HepG2 (cell line): Measurements from ENCODE around the gene TAMALIN. TPM values are rescaled to one million over a fixed set of nuclear protein-coding genes. Genes with fewer than 3 reads are reported as not detected.

Experiments
- AKAP8 ChIP-seq: sonication (generic); formaldehyde crosslinking; IDR thresholded peaks from 2 replicates; pipeline ENCODE4 v1.5.1; 2020; ENCODE audit warnings: mild to moderate bottlenecking, missing genetic modification reagents
- BHLHE40 ChIP-seq: IDR thresholded peaks from 2 replicates; pipeline ENCODE4 v1.6.1; 2011; ENCODE audit warnings: low read length, improper control_type of control experiment
- CBX5 ChIP-seq: sonication (generic); formaldehyde crosslinking; IDR thresholded peaks from 2 replicates; pipeline ENCODE4 v1.4.0; 2020; ENCODE audit warnings: missing genetic modification reagents, borderline replicate concordance
- CHCHD3 ChIP-seq: sonication (generic); formaldehyde crosslinking; IDR thresholded peaks from 2 replicates; pipeline ENCODE4 v1.8.0; 2022; ENCODE audit warnings: mild to moderate bottlenecking, missing genetic modification reagents, moderate library complexity
- DR1 ChIP-seq: sonication (generic); formaldehyde crosslinking; IDR thresholded peaks from 2 replicates; pipeline ENCODE4 v1.8.0; 2021; ENCODE audit warnings: mild to moderate bottlenecking, missing genetic modification reagents, inconsistent platforms
- GATAD1 ChIP-seq: IDR thresholded peaks from 2 replicates; pipeline ENCODE4 v1.6.1; 2016; ENCODE audit warnings: missing genetic modification reagents, missing compliant biosample characterization
- HMG20A ChIP-seq: IDR thresholded peaks from 2 replicates; pipeline ENCODE4 v1.6.1; 2016; ENCODE audit warnings: borderline replicate concordance
- HNRNPH1 ChIP-seq: fragments of 200-400 bp; formaldehyde crosslinking; optimal IDR thresholded peaks from 2 replicates; pipeline ENCODE3; 2017; ENCODE audit warnings: mild to moderate bottlenecking, low read depth, low read length
- KMT2A ChIP-seq: sonication (generic); formaldehyde crosslinking; IDR thresholded peaks from 2 replicates; pipeline ENCODE4 v1.4.0; 2020; ENCODE audit warnings: missing genetic modification reagents
- MXI1 ChIP-seq: IDR thresholded peaks from 3 replicates; pipeline ENCODE4 v1.6.1; 2012; ENCODE audit warnings: low read depth, low read length, inconsistent platforms, borderline replicate concordance
- NBN ChIP-seq: fragments of 450-650 bp; conservative IDR thresholded peaks from 2 replicates; pipeline ENCODE4 v1.6.1; 2017
- NR3C1 ChIP-seq: sonication (generic); formaldehyde crosslinking; IDR thresholded peaks from 2 replicates; pipeline ENCODE4 v1.4.0; 2020; ENCODE audit warnings: missing genetic modification reagents
- REXO4 ChIP-seq: sonication (generic); formaldehyde crosslinking; IDR thresholded peaks from 2 replicates; pipeline ENCODE4 v1.8.0; 2022; ENCODE audit warnings: missing genetic modification reagents, mild to moderate bottlenecking, borderline replicate concordance
- TCF12 ChIP-seq, 2 experiments: fragments of 450-650 bp in 1 of 2; sonication (generic) in 1 of 2; formaldehyde crosslinking in 1 of 2; IDR thresholded peaks; 2 replicates each; pipeline versions ENCODE4 v1.6.1 to v1.8.0; 2017 to 2022; ENCODE audit warnings: antibody characterized with exemption in 1 of 2, mild to moderate bottlenecking in 1 of 2, missing genetic modification reagents in 1 of 2, moderate library complexity in 1 of 2
- THAP7 ChIP-seq: sonication (generic); formaldehyde crosslinking; IDR thresholded peaks from 2 replicates; pipeline ENCODE4 v1.8.1; 2023; ENCODE audit warnings: mild to moderate bottlenecking, missing genetic modification reagents
- THYN1 ChIP-seq: sonication (generic); formaldehyde crosslinking; IDR thresholded peaks from 2 replicates; pipeline ENCODE4 v1.8.1; 2023; ENCODE audit warnings: low read depth, mild to moderate bottlenecking, moderate library complexity, missing genetic modification reagents, borderline replicate concordance
- ZBTB39 ChIP-seq: sonication (generic); formaldehyde crosslinking; IDR thresholded peaks from 2 replicates; pipeline ENCODE4 v1.5.0; 2020; ENCODE audit warnings: missing genetic modification reagents
- ZFP36L1 ChIP-seq: sonication (generic); formaldehyde crosslinking; IDR thresholded peaks from 2 replicates; pipeline ENCODE4 v1.8.0; 2022; ENCODE audit warnings: mild to moderate bottlenecking, missing genetic modification reagents, moderate library complexity
- ZNF121 ChIP-seq: sonication (generic); formaldehyde crosslinking; IDR thresholded peaks from 2 replicates; pipeline ENCODE4 v1.5.0; 2020; ENCODE audit warnings: mild to moderate bottlenecking, missing genetic modification reagents
- ZNF207 ChIP-seq: fragments of 450-650 bp; IDR thresholded peaks from 2 replicates; pipeline ENCODE4 v1.6.1; 2016; ENCODE audit warnings: antibody characterized with exemption, borderline replicate concordance
- ZNF235 ChIP-seq: sonication (generic); formaldehyde crosslinking; IDR thresholded peaks from 2 replicates; pipeline ENCODE4 v1.8.1; 2023; ENCODE audit warnings: mild to moderate bottlenecking, missing genetic modification reagents, borderline replicate concordance
- ZNF724P ChIP-seq: sonication (generic); formaldehyde crosslinking; IDR thresholded peaks from 2 replicates; pipeline ENCODE4 v1.8.0; 2022; ENCODE audit warnings: missing genetic modification reagents, borderline replicate concordance
- ZNF777 ChIP-seq: sonication (generic); formaldehyde crosslinking; IDR thresholded peaks from 2 replicates; pipeline ENCODE4 v1.4.0; 2020; ENCODE audit warnings: missing genetic modification reagents
- ZNF891 ChIP-seq: sonication (generic); formaldehyde crosslinking; IDR thresholded peaks from 2 replicates; pipeline ENCODE4 v1.5.0; 2020; ENCODE audit warnings: mild to moderate bottlenecking, missing genetic modification reagents
- ZSCAN21 ChIP-seq: sonication (generic); formaldehyde crosslinking; IDR thresholded peaks from 2 replicates; pipeline ENCODE4 v1.8.0; 2022; ENCODE audit warnings: mild to moderate bottlenecking, missing genetic modification reagents, moderate library complexity, borderline replicate concordance
- polyA plus RNA-seq, 8 experiments: library from polyadenylated mRNA; depleted of rRNA in 3 of 8; stranded (reverse) in 7 of 8; unstranded in 1 of 8; fragments of >200 nt; fragmentation: Illumina TruSeq in 4 of 8; extraction: Trizol in 4 of 8; gene quantifications; 2 replicates each; pipeline versions ENCODE4 v1.2.1 to v1.2.3, GENCODE V29; 2011 to 2016; ENCODE audit warnings: low read depth in 4 of 8, missing spikeins in 1 of 8, mixed read lengths in 1 of 8; ENCODE audit not compliant: insufficient read depth in 1 of 8
- total RNA-seq, 5 experiments: library from RNA; depleted of rRNA; stranded (reverse); fragments of >200 nt; fragmentation: Illumina TruSeq; extraction: Trizol; gene quantifications; 2 replicates each; pipeline ENCODE4 v1.2.3, GENCODE V29; 2016; ENCODE audit warnings: low read depth in 1 of 5
- TF ChIP-seq, protein P1 (sequence below): sonication (generic); formaldehyde crosslinking; IDR thresholded peaks from 2 replicates; pipeline ENCODE4 v1.5.1; 2020; ENCODE audit warnings: mild to moderate bottlenecking, moderate library complexity, missing genetic modification reagents
- TF ChIP-seq, protein P2 (sequence below): sonication (generic); formaldehyde crosslinking; IDR thresholded peaks from 2 replicates; pipeline ENCODE4 v1.4.0; 2020; ENCODE audit warnings: mild to moderate bottlenecking, low read depth, missing genetic modification reagents

The TAMALIN gene
- total and polyA plus RNA-seq, 2 of the 13 experiments (the other 11 are each of a cell fraction or from before 2014, with no cell fraction given), result 2.9 to 10.9 TPM

- TF ChIP-seq ZBTB39 (CRISPR knock-in tag), result no peak
- TF ChIP-seq, protein P1, sequence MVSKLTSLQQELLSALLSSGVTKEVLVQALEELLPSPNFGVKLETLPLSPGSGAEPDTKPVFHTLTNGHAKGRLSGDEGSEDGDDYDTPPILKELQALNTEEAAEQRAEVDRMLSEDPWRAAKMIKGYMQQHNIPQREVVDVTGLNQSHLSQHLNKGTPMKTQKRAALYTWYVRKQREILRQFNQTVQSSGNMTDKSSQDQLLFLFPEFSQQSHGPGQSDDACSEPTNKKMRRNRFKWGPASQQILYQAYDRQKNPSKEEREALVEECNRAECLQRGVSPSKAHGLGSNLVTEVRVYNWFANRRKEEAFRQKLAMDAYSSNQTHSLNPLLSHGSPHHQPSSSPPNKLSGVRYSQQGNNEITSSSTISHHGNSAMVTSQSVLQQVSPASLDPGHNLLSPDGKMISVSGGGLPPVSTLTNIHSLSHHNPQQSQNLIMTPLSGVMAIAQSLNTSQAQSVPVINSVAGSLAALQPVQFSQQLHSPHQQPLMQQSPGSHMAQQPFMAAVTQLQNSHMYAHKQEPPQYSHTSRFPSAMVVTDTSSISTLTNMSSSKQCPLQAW, result 0 out of 2 replicates have a peak, but pooled peaks have one; percentile 11
- TF ChIP-seq REXO4, result no peak
- no peak for TF ChIP-seq ZNF724P (CRISPR knock-in tag)
- TF ChIP-seq THAP7, result peak; percentile 11; the same call in 1 of the 2 replicates
- no peak for TF ChIP-seq ZNF207
- TF ChIP-seq ZFP36L1 (CRISPR knock-in tag), result no peak
- no peak for TF ChIP-seq TCF12 (IDR thresholded peaks at IDR 0.05)
- TF ChIP-seq TCF12 (CRISPR knock-in tag; IDR thresholded peaks at IDR 0.05), result no peak
- TF ChIP-seq ZNF777 (CRISPR knock-in tag), result no peak
- no peak for TF ChIP-seq ZNF235 (CRISPR knock-in tag)
- TF ChIP-seq KMT2A (CRISPR knock-in tag), result no peak
- TF ChIP-seq BHLHE40, result peak; percentile 42; the same call in 1 of the 2 replicates
- TF ChIP-seq ZNF891, result no peak
- no peak for TF ChIP-seq ZSCAN21 (CRISPR knock-in tag)
- TF ChIP-seq DR1, result no peak
- TF ChIP-seq NR3C1, result no peak
- no peak for TF ChIP-seq NBN
- no peak for TF ChIP-seq ZNF121
- no peak for TF ChIP-seq HNRNPH1
- TF ChIP-seq AKAP8 (CRISPR knock-in tag), result no peak
- TF ChIP-seq CHCHD3 (CRISPR knock-in tag), result no peak
- TF ChIP-seq CBX5 (CRISPR knock-in tag), result no peak
- TF ChIP-seq, protein P2, sequence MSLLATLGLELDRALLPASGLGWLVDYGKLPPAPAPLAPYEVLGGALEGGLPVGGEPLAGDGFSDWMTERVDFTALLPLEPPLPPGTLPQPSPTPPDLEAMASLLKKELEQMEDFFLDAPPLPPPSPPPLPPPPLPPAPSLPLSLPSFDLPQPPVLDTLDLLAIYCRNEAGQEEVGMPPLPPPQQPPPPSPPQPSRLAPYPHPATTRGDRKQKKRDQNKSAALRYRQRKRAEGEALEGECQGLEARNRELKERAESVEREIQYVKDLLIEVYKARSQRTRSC (CRISPR knock-in tag), result no peak
- no peak for TF ChIP-seq HMG20A (CRISPR knock-in tag)
- TF ChIP-seq GATAD1 (CRISPR knock-in tag), result no peak
- no peak for TF ChIP-seq THYN1 (CRISPR knock-in tag)
- TF ChIP-seq MXI1, result no peak
These were observed 17.4 kb downstream of the TAMALIN start (continued) for GRCh38 chr12:52023976-52024688.
